D341Med (cell line): Measurements from ENCODE around the gene DEFB116.
"Not testable (repeated sequence)": the region's sequence is repeated elsewhere in the genome, so short reads cannot be mapped to it uniquely, and the experiment has no call there.

Experiments
- DNase-seq: peaks from one replicate; pipeline ENCODE4 v3.0.0; 2012; ENCODE audit warnings: low spot score

The DEFB116 gene, protein sequence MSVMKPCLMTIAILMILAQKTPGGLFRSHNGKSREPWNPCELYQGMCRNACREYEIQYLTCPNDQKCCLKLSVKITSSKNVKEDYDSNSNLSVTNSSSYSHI

DNA sequence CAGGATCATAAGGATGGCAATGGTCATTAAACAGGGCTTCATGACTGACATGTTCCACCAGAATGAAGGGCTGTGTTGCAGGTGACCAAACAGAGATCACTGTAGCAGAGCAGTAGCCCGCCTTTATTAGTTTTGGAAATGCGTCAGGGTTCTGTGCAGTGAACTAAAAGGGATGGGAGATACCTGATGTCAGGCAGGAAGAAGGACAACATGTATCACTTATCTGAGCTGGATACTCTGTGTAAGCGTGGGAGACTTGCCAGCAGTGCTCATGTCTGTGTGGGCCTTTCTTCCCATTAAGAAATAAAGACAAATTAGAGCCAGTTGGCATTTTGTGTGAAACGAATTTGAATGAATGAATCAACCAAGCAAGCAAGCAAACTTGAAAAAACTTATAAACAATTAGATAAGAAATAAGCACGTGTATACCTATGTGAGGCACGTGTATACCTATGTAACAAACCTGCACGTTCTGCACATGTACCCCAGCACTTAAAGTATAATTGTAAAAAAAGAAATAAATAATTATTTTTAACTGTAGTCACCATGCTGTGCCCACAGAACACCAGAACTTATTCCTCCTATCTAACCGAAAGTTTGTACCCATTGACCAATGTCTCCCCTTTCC is at the start of gene DEFB116:
Gene DEFB116 (minus strand): TSS at position 51 of the 628 bp plus-strand sequence. CDS start 0 bp downstream, at position 51.
- DNase-seq, result no peak

DNA sequence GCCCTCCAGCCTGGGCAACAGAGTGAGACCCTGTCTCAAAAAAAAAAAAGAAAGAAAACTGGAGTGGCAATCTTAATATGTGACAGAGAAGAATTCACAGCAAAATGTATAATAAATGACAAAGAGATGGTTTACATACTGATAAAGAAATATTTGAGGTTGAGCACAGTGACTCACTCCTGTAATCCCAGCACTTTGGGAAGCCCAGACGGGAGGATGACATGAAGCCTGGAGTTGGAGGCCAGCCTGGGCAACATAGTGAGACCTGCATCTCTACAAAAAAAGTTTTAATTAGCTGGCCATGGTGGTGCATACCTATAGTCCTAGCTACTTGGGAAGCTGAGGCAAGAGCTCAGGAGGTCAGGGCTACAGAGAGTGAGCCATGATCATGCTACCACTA is 47.6 kb upstream of the DEFB116 start:
- DNase-seq, result no peak

DNA sequence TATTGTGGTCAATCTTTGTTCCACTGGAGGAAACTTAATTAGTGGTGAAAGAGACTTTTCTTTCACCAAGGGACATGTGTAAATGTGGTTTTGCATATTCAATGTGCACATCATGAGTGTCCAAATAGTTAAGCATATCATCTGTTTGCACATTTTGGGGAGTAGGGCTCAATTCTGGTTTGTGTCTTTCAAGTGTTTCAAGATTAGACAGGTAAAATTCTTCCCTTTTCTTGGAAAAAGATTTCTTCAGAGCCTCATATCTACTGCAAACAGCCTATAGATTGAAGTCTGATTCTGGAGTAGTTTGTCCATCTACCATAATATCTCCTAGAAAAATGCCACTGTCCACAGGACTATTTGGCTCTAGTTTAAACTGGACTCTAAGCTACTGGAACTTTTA is 33.1 kb upstream of the DEFB116 start:
- DNase-seq, result no peak

DNA sequence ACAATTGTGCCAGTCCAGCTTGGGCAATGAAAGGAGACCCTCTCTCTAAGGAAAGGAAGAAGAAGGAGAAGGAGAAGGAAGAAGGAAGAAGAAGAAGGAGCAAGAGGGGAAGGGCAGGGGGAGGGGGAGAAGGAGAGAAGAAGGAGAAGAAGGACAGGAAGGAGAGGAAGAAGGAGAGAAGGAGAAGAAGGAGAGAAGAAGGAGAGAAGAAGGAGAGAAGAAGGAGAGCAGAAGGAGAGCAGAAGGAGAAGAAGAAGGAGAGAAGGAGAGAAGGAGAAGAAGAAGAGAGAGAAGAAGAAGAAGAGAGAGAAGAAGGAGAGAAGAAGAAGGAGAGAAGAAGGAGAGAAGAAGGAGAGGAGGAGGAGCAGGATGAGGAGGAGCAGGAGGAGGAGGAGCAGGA is 22.5 kb upstream of the DEFB116 start:
- no peak for DNase-seq

DNA sequence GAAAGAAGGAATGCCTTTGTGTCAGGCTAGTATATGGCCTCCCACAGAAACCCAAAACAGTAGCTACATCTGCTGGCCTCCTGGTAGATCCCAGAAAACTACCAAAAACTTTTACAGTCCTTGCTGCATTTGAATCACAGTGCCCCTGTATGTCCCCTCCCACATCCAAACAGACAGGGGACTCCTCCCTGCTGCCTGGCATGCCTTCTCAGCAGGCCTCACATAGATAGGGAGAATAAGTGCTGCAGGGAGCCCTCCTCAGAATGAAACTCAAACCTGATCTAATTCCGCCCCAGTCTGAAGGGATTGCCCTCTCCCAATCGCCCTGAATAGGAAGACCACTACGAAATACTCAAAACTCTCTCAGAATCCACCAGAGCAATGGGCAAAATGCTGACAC is 14.1 kb upstream of the DEFB116 start:
- no peak for DNase-seq

DNA sequence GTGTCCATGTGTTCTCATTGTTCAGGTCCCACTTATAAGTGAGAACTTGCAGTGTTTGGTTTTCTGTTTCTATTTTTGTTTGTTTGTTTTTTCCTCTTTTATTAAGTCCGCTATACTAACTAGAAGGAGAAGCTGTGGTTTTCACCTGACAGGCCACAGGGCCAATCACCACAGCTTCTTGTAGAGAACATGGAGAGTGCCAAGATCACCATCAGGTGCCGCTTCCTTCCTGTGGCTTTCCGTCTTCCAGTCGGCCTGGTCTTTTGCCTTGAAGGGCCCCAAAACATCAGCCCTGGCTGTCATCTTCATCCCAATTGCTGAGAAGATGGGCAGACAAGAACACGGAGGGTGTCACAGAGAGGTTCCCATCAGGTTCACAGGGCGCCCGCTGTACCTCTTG is 23.4 kb downstream of the DEFB116 start:
- not testable (repeated sequence) for DNase-seq

DNA sequence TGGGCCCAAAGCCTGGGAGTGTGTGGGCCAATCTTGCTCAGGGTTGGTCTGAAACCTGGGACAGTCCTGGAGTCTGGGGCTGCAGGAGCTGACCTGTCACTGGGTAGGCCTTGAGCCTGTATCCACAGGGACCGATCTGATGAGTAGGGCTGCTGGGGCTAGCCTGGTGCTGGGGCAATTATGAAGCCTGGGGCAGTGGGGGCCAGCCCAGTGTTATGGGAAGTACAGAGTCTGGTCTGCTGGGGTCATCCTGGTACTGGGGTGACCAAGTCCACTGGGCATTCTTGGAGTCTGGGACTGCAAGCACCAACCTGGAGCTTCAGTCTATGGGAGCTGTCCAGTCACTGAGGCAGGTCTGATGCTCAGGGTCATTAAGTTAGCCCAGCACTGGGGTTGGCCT is 30.2 kb downstream of the DEFB116 start:
- no peak for DNase-seq

DNA sequence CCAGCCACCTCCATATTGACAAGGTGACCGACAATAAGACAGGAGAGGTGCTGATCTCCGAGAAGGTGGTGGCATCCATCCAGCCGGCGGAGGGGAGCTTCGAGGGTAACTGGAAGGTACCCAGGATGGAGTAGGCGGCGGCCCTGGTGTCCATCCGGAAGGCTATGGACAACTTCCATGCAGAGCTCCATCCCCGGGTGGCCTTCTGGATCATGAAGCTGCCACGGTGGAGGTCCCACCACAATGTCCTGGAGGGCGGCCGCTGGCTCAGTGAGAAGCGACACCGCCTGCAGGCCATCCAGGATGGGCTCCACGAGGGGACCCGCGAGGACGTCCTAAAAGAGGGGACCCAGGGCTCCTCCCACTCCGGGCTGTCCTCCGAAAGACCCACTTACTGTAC is 33.9 kb downstream of the DEFB116 start:
- DNase-seq, result no peak

DNA sequence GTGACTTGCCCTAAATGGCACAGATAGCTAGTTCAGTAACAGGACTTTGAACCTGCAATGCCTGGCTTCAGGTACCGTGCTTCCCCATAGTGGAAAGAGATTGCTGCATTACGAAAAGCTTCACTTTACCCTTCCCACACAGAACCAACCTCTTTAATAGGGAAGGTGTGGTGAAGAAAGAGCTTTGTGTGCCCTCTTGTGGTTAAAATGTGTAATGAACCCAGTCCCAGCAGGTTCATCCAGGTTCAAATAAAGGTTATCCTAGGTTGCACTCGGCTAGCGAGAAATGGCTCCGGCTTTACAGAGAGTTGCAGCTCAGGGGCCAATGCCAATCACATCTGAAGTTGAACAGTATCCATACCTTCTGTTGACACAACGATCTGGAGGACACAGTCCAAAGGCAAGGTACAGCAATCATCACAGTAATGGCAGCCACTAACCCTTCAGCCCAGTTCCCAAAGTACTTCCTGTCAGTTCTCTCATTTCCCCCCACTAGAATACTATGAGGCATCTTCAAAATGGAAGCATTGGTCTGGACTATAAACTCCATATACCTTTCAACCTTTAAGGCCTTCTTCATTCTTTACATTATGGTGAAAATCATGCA is 48.0 kb downstream of the DEFB116 start:
- DNase-seq, result no peak

DNA sequence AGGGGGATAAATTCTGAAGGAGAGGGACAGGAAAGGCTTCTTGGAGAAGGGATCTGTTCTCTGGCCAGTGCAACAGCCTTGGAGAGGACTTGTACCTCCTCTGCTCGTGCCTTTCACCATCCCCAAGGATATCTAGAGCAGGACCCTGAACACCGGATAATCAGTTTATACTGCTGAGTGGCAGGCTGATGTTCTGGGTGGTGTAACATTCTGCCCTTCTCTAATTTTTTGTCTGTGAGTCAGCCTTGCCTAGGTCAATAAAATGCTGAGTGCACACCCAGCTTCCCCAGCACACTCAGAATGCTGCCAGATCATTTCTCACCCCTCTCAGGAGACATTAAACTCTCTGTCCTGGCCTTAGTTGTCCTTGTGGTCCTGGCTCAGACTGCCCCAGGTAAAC is 51.0 kb downstream of the DEFB116 start, which contains the start of gene DEFB115:
Gene DEFB115 (plus strand): TSS at position 301 of the 400 bp plus-strand sequence. CDS start 0 bp downstream, at position 301.
- no peak for DNase-seq

DNA sequence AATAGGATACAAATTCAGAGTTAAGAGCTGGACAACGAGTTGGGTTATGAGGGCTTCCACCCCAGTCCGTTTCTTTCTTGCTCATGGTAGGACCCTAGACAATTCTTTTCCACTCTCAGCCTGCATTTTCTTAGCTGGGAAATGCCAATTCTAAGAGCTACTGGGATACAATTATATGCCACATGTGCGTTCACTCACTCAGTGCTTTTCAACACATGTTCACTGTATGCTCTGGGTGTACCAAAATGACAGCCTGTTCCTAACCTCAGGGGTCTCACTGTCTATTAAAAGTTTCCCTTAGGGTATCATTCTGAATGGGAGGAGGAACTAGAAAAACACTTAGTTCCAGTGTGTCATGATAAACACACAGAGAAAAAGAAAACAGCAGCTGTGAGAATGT is 51.4 kb downstream of the DEFB116 start:
- no peak for DNase-seq
